ENCODE results near the gene PTPRN2.

PTPRN2 gene

GRCh38 chr7:157607218-157607617 is 980.4 kb downstream of the PTPRN2 start:
- TF ChIP-seq, protein P1, sequence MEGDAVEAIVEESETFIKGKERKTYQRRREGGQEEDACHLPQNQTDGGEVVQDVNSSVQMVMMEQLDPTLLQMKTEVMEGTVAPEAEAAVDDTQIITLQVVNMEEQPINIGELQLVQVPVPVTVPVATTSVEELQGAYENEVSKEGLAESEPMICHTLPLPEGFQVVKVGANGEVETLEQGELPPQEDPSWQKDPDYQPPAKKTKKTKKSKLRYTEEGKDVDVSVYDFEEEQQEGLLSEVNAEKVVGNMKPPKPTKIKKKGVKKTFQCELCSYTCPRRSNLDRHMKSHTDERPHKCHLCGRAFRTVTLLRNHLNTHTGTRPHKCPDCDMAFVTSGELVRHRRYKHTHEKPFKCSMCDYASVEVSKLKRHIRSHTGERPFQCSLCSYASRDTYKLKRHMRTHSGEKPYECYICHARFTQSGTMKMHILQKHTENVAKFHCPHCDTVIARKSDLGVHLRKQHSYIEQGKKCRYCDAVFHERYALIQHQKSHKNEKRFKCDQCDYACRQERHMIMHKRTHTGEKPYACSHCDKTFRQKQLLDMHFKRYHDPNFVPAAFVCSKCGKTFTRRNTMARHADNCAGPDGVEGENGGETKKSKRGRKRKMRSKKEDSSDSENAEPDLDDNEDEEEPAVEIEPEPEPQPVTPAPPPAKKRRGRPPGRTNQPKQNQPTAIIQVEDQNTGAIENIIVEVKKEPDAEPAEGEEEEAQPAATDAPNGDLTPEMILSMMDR (IDR thresholded peaks at IDR 0.05; ENCODE audit: borderline replicate concordance, insufficient read depth, low read depth, low read length), result no peak
- H3K4me3 ChIP-seq (ENCODE audit: low read depth, low read length), result no peak overlapping the region

DNA sequence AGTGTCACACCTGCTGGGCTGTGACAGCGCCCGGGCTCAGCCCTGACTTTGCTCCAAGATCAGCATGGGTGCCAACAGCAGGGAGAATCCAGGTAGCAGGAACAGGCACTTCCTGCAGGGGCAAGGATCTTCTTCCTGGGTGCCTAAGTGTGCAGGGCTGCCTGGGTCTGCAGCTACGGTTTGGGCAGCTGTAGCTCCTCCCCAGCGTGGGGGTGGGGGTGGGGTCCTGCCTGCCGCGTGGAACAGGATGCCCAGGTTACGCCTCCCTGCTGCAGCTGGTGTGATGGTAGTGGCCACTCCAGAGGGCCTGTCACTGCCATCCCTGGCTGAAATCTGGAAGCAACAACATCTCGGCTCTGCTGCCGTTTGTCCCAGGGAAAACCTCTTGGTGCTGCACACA is 981.5 kb downstream of the PTPRN2 start:
- TF ChIP-seq, protein P1 (IDR thresholded peaks at IDR 0.05; ENCODE audit: borderline replicate concordance, insufficient read depth, low read depth, low read length), result no peak
- H3K4me3 ChIP-seq (ENCODE audit: low read depth, low read length), result no peak overlapping the region

GRCh38 chr7:157605638-157606037 is 982.0 kb downstream of the PTPRN2 start:
- TF ChIP-seq, protein P1 (IDR thresholded peaks at IDR 0.05; ENCODE audit: borderline replicate concordance, insufficient read depth, low read depth, low read length), result no peak
- no peak overlapping the region for H3K4me3 ChIP-seq (ENCODE audit: low read depth, low read length)

DNA sequence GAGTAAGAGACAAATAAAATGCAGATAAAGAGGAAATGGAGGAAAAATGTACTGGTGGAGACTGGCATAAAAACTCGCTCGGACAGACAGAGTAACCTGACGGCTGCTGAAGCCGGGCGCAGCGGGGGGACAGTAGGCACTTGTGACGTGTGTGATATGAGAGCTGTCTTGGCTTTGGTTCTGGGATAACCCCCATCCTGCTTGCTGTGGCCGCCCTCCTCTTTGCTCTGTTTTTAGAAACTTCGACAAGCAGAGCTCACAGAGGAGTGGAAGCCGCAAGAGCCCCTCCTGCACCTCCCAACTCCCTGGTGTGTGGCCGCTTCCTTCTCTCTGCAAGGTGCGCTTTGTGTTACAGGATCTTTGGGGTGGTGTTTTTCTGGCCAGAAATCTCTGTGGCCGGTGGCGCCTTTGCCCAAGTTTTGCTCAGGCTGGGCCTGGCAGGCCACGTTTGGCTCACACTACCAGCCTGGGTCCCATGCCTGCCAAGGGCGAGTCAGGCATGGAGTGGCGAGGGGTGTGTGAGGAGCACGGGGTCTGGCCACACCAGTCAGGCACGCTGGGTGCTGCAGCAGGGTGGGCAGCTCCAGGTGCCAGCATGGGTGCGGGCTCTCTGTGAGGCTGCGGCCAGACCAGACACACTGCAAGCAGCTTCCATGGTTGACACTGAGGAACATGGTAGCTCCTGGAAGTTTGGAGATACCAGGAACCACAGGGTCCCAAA is 982.8 kb downstream of the PTPRN2 start:
- no peak overlapping the region for H3K4me3 ChIP-seq (ENCODE audit: low read depth, low read length)
- TF ChIP-seq, protein P1 (IDR thresholded peaks at IDR 0.05; ENCODE audit: borderline replicate concordance, insufficient read depth, low read depth, low read length), result no peak

DNA sequence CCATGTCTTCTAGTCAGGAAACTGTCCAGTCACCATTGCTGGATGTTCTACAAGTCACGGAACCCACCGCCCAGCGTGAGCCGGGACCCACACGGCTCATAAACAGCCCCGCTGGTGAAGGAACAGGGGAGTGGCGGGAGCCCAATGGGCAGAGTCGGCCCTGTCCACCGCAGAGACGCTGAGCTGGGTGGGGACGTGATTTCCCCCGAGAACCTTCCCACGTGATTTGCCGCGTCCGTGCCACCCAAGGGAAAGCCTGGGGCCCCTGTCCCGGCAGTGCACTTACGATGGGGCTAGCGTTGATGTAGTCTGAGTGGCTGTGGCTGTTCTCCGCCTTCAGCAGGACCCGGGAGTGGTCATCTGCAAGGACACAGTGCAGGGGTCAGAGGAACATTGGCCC is 983.9 kb downstream of the PTPRN2 start:
- no peak overlapping the region for H3K4me3 ChIP-seq (ENCODE audit: low read depth, low read length)
- TF ChIP-seq, protein P1 (IDR thresholded peaks at IDR 0.05; ENCODE audit: borderline replicate concordance, insufficient read depth, low read depth, low read length), result no peak

DNA sequence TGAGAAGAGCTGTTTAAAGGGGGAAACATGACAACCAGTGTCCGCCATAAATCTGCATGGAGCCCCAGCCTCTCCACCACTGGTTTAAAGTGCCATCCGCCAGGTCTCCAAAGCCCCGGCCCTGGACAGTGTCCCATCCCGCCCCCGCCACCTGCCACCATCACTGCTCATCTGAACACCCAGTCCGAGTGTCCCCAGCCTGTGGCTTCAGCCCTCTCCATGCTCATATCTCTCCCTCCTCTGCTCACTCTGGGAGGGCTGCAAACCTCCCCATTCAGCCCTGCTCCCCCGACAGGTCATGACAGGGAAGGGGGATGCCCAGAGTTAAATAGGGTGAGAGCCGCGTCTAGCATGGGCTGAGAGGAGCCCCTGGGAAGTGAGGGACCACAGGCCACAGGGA is 984.6 kb downstream of the PTPRN2 start:
- TF ChIP-seq, protein P1 (IDR thresholded peaks at IDR 0.05; ENCODE audit: borderline replicate concordance, insufficient read depth, low read depth, low read length), result no peak
- H3K4me3 ChIP-seq (ENCODE audit: low read depth, low read length), result no peak overlapping the region

DNA sequence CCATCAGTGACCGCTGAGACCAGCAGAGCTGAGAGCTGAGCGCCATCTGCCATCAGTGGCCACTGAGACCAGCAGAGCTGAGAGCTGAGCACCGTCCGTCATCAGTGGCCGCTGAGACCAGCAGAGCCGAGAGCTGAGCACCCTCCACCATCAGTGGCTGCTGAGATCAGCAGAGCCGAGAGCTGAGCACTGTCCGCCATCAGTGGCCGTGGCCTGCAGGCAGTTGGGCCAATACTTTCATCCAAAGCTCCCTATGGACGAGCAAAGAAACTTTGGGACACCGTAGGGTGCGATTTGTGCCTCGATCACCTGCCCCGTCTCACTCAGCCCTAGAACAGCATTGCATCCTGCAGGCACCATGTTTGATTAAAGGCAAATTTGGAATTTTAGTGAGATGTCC is 985.0 kb downstream of the PTPRN2 start:
- no peak overlapping the region for H3K4me3 ChIP-seq (ENCODE audit: low read depth, low read length)
- TF ChIP-seq, protein P1 (IDR thresholded peaks at IDR 0.05; ENCODE audit: borderline replicate concordance, insufficient read depth, low read depth, low read length), result no peak
